Uterus (tissue), 4 donors: Measurements from ENCODE around the gene TRIP11. TPM values are rescaled to one million over a fixed set of nuclear protein-coding genes. Genes with fewer than 3 reads are reported as not detected.

Experiments
- DNase-seq, 2 donors: peaks; one replicate each; pipeline ENCODE4 v3.0.0-alpha.2; 2019 to 2020
- H3K27ac ChIP-seq, 2 donors: fragments of 200-600 bp; sonication (generic); 1 replicate in 1 of 2; 2 replicates in 1 of 2; pipeline ENCODE4 v1.5.1; 2016 to 2018
- H3K27me3 ChIP-seq, 2 donors: fragments of 200-600 bp; sonication (generic); one replicate each; pipeline ENCODE4 v1.5.1; 2018 to 2019; ENCODE audit warnings: control low read depth in 1 of 2
- H3K36me3 ChIP-seq, 2 donors: fragments of 200-600 bp; sonication (generic); one replicate each; pipeline ENCODE4 v1.5.1; 2019; ENCODE audit warnings: control low read depth in 1 of 2
- H3K4me1 ChIP-seq, 2 donors: fragments of 200-600 bp; sonication (generic); one replicate each; pipeline ENCODE4 v1.5.1; 2018 to 2019; ENCODE audit warnings: control low read depth in 1 of 2
- H3K4me3 ChIP-seq, 2 donors: fragments of 200-600 bp; sonication (generic); 1 replicate in 1 of 2; 2 replicates in 1 of 2; pipeline ENCODE4 v1.5.1; 2018 to 2019; ENCODE audit warnings: mild to moderate bottlenecking in 1 of 2
- H3K9me3 ChIP-seq, 2 donors: fragments of 200-600 bp; sonication (generic); one replicate each; pipeline ENCODE4 v1.5.1; 2019; ENCODE audit warnings: control low read depth in 1 of 2
- POLR2A ChIP-seq, 2 donors: fragments of 450-650 bp; IDR thresholded peaks; one replicate each; pipeline ENCODE4 v1.6.1; 2016; ENCODE audit warnings: antibody characterized with exemption in 2 of 2, mild to moderate bottlenecking in 1 of 2, moderate library complexity in 1 of 2
- intact Hi-C: fragments of 100-400 bp; cut with DNase I; formaldehyde crosslinking; loops from one replicate; pipeline ENCODE4 v1.15.1; 2023; ENCODE audit warnings: low total_unique reads
- total RNA-seq, 4 donors: library from RNA; depleted of rRNA in 3 of 4; stranded (reverse); fragments of >200 nt in 3 of 4; gene quantifications; one replicate each; pipeline versions ENCODE4 v1.1.0 to v1.2.4, GENCODE V29; 2014 to 2023
- TF ChIP-seq, protein P1 (sequence below), 4 experiments: fragments of 200-600 bp in 2 of 4; fragments of 450-650 bp in 2 of 4; sonication (generic) in 2 of 4; IDR thresholded peaks; one replicate each; pipeline ENCODE4 v1.5.1; 2016 to 2019; ENCODE audit warnings: antibody characterized with exemption in 4 of 4, mild to moderate bottlenecking in 2 of 4, moderate library complexity in 1 of 4
- donor health status: DM: yes; HTN: yes; CAD: no.

TRIP11 gene
- total RNA-seq, 4 donors from 2014 or later = 17.1 to 68.7 (median 47.7) TPM

DNA sequence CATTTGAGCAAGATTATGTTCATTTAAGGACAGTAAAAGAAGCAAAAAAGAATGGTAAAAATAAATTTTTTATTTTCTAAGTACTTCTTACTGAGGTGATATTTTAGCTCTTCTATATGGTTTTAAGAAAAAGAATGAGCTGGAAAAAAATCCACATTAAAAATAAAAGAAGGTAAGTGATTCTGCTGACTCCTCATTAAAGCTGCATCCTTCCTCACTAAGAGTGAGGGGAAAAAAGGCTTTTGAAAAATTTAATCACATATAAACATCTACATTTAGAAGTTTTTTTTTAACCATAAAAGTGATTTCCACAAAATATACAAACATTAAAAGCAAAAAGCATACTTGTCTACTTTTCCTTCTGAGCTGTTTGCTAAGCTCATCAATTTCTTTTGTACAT, 64.1 kb downstream of the TRIP11 start:
- intact Hi-C loops = no loop called here
- H3K36me3 ChIP-seq = no peaks in the 10 kb centered on the region
- DNase-seq = no peak
- no peak overlapping the region for H3K27ac ChIP-seq
- no peaks in the 10 kb centered on the region for H3K9me3 ChIP-seq
- H3K27me3 ChIP-seq = no peaks in the 10 kb centered on the region
- peaks cover 0 to 10% of the 10 kb centered on the region in 2 donors for H3K4me1 ChIP-seq
- no peak for TF ChIP-seq POLR2A (IDR thresholded peaks at IDR 0.05)
- TF ChIP-seq, protein P1, sequence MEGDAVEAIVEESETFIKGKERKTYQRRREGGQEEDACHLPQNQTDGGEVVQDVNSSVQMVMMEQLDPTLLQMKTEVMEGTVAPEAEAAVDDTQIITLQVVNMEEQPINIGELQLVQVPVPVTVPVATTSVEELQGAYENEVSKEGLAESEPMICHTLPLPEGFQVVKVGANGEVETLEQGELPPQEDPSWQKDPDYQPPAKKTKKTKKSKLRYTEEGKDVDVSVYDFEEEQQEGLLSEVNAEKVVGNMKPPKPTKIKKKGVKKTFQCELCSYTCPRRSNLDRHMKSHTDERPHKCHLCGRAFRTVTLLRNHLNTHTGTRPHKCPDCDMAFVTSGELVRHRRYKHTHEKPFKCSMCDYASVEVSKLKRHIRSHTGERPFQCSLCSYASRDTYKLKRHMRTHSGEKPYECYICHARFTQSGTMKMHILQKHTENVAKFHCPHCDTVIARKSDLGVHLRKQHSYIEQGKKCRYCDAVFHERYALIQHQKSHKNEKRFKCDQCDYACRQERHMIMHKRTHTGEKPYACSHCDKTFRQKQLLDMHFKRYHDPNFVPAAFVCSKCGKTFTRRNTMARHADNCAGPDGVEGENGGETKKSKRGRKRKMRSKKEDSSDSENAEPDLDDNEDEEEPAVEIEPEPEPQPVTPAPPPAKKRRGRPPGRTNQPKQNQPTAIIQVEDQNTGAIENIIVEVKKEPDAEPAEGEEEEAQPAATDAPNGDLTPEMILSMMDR (IDR thresholded peaks at IDR 0.05) = no peak
- H3K4me3 ChIP-seq = no peak overlapping the region

DNA sequence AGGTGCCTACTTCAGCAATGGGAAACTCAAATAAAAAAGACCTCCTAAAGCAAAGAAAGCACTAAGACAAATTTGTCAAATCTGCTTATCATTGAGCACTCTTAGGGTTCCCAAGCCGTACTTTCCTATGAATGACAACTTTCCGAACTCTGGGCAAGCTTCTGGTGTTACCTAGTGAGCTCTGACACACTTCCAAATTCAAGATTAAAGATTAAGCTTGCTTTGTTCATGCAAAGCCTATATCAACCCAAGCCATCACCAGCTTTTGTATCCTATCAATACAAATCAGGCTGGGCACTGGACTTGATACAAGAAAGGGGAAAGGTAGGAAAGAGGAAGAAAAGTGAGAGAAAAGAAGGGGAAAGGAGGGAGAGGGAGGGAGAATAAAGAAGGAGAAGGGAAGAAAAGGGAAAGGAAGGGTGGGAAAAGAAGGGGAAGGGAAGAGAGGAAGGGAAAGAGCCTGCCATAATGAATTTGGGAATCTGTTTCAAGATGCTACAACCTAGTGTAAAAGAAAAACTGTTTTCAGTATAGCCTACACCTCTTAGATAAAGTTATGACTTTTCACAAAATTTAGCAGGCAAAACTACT, 68.6 kb downstream of the TRIP11 start:
- TF ChIP-seq, protein P1 (IDR thresholded peaks at IDR 0.05) = no peak
- TF ChIP-seq POLR2A (IDR thresholded peaks at IDR 0.05) = no peak
- Histone ChIP-seq H3K27ac (no peak overlapping the region), H3K36me3 (no peaks in the 10 kb centered on the region), H3K27me3 (no peaks in the 10 kb centered on the region), H3K4me1 (no peaks in the 10 kb centered on the region), H3K9me3 (no peaks in the 10 kb centered on the region), H3K4me3 (no peak overlapping the region)
- DNase-seq = no peak
- intact Hi-C loops = no loop called here

DNA sequence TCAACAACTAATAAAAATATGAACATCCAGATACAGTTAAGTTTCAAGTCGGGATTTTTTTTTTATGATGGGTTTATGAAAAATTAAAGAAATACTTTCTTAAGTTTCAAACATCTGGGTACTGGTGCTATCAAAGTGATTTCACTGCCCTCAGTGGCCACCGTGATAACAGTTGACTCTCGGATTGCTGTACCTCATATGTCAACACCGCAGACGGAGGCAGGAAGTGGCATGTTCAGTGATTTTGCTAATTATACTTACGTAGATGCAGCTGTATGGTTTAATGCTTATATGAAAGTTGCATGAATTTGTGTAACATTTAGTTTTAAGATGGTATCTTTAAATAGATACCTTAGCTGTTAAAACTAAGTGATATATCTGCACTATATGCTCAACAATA, 71.6 kb downstream of the TRIP11 start:
- no peaks in the 10 kb centered on the region for H3K36me3 ChIP-seq
- intact Hi-C loops = no loop called here
- H3K9me3 ChIP-seq = no peaks in the 10 kb centered on the region
- H3K27me3 ChIP-seq = no peaks in the 10 kb centered on the region
- TF ChIP-seq, protein P1 (IDR thresholded peaks at IDR 0.05) = no peak
- no peak for DNase-seq
- H3K4me1 ChIP-seq = peaks cover 0 to 7% of the 10 kb centered on the region in 2 donors
- no peak overlapping the region for H3K4me3 ChIP-seq
- no peak overlapping the region for H3K27ac ChIP-seq

DNA sequence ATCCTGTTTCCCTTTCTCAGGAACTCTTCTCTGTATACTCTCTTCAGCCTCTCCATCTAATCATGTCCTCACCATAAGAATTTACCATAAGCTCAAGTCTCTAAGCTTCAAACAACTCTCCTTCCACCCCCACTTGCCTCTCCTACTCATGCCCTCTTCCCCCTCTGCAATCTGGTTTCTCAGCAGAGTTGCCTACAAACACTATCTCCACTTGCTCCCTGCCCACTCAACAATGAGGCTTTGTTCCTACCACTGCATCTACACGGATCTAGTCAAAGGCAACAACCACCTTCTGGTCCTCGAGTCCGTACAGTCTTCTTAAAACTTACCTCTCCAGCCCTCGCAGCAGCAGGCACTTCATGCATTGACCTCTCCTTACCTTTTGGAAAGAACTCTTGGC, 75.1 kb downstream of the TRIP11 start:
- no peaks in the 10 kb centered on the region for H3K9me3 ChIP-seq
- H3K4me3 ChIP-seq = no peak overlapping the region
- intact Hi-C loops = no loop called here
- H3K36me3 ChIP-seq = no peaks in the 10 kb centered on the region
- H3K4me1 ChIP-seq = peaks cover 0 to 9% of the 10 kb centered on the region in 2 donors
- no peak for DNase-seq
- no peak overlapping the region for H3K27ac ChIP-seq
- no peak for TF ChIP-seq POLR2A (IDR thresholded peaks at IDR 0.05)
- TF ChIP-seq, protein P1 (IDR thresholded peaks at IDR 0.05) = no peak
- H3K27me3 ChIP-seq = no peaks in the 10 kb centered on the region

DNA sequence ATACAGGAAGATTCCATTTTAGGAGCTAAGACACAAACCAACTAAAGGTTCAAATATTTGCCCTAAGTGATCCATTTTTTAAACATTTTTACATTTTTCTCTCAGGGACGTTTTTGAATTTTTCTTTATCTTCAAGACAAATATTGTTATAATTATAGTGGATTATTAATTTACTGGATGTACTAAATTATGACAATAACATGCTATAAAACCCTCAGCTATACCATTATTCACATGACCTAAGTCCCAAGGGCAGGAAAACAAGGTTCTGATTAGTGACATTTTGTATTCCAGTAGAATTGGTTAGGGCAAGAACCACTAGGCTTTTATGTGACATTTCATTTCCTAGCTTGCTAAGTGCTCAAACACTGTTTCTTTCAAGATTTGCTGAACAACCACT, 75.8 kb downstream of the TRIP11 start:
- DNase-seq = no peak
- Histone ChIP-seq H3K4me3 (no peak overlapping the region), H3K36me3 (no peaks in the 10 kb centered on the region), H3K27me3 (no peaks in the 10 kb centered on the region), H3K9me3 (no peaks in the 10 kb centered on the region), H3K27ac (peak overlapping the region in 1 of 2 donors; percentile 35), H3K4me1 (peaks cover 0 to 9% of the 10 kb centered on the region in 2 donors)
- intact Hi-C loops = no loop called here
- TF ChIP-seq POLR2A (IDR thresholded peaks at IDR 0.05) = no peak
- TF ChIP-seq, protein P1 (IDR thresholded peaks at IDR 0.05) = no peak
